ENCODE measurements around the gene B4GALNT4. TPM values are rescaled to one million over a fixed set of nuclear protein-coding genes. Genes with fewer than 3 reads are reported as not detected.

Gene B4GALNT4
- total and polyA plus RNA-seq, 2 of the 4 experiments (the other 2 are of a cell fraction) = 5.2 to 38.6 TPM

DNA sequence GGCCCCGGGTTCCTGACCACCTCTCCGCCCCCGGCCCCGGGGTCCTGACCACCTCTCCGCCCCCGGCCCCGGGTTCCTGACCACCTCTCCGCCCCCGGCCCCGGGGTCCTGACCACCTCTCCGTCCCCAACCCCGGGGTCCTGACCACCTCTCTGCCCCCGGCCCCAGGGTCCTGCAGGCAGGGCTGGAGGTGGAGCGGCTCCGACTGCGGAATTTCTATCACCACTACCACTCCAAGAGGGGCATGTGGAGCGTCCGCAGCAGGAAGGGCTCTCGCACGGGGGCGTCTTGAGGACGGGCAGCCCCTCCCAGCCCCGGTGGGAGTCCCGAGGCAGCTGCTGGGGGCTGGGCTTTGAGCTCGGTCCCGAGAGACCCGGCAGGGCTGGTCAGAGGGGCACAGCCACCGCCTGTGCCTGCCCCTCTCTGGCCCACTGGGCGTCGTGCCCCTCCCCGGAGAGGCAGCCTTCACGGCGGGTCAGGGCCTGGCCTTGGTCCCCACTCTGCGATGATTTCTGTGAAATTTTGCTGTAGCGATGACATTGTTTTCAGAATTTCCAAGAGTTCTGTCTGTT lies 12.3 kb downstream of the B4GALNT4 start:
- Histone ChIP-seq H3K14ac (replicated peaks; ENCODE audit: low read depth, low read length) (no peak overlapping the region), H3K23ac (ENCODE audit: low read depth, low read length) (no peak overlapping the region), H3K36me3 (ENCODE audit: control insufficient read depth, insufficient read depth, low read length) (peaks cover 27% of the 10 kb centered on the region; the same call in 1 of the 2 replicates), H3K56ac (ENCODE audit: extremely low read depth, insufficient read depth, low read length) (no peak overlapping the region), H3K79me1 (ENCODE audit: low read depth in 1 of 2, low read length in 2 of 2) (no peaks in the 10 kb centered on the region), H3K9me1 (ENCODE audit: insufficient read depth, low read length) (no peaks in the 10 kb centered on the region), H4K8ac (ENCODE audit: low read depth in 2 of 2, low read length in 2 of 2) (no peak overlapping the region), H4K5ac (ENCODE audit: low read depth, low read length) (no peak overlapping the region), H2AK5ac (ENCODE audit: low read depth, low read length) (no peak overlapping the region), H3K27me3 (ENCODE audit: control insufficient read depth, insufficient read depth, low read length) (no peaks in the 10 kb centered on the region), H4K20me1 (ENCODE audit: insufficient read depth, low read length) (no peaks in the 10 kb centered on the region), H2BK20ac (ENCODE audit: low read depth, low read length) (no peak overlapping the region), H3K9me3 (ENCODE audit: control insufficient read depth, insufficient read depth, low read length) (peaks cover 6% of the 10 kb centered on the region; the same call in 1 of the 2 replicates), H3K9ac (ENCODE audit: low read depth, low read length) (no peak overlapping the region), H4K91ac (ENCODE audit: insufficient read depth, low read depth, low read length) (no peak overlapping the region), H3K4me2 (ENCODE audit: low read depth, low read length) (no peak overlapping the region), H3K4me3 (ENCODE audit: insufficient read depth, low read depth, low read length) (no peak overlapping the region), H3K18ac (ENCODE audit: low read depth, low read length) (no peak overlapping the region), H3K4ac (ENCODE audit: low read depth, low read length) (no peak overlapping the region), H2BK120ac (ENCODE audit: low read depth, low read length) (no peak overlapping the region), H2BK5ac (ENCODE audit: low read depth, low read length, poor library complexity, severe bottlenecking) (no peak overlapping the region), H3K4me1 (ENCODE audit: control insufficient read depth, insufficient read depth, low read length) (no peaks in the 10 kb centered on the region), H2BK15ac (ENCODE audit: low read depth, low read length) (no peak overlapping the region), H2AFZ (replicated peaks; ENCODE audit: low read length, poor library complexity) (no peak overlapping the region), H3K27ac (ENCODE audit: insufficient read depth, low read length) (no peak overlapping the region), H2AK9ac (replicated peaks; ENCODE audit: low read depth, low read length, poor library complexity) (no peak overlapping the region)
- POLR2A ChIA-PET (ENCODE audit: unreplicated experiment) = no interaction called here
- no peak for DNase-seq
- CTCF ChIA-PET = no interaction called here
- intact Hi-C loops (cut with micrococcal nuclease) (no loop called here), in situ Hi-C loops (cut with MboI; ENCODE audit: low sequenced_read_pairs) (no loop called here), dilution Hi-C loops (cut with HindIII; ENCODE audit: low sequenced_read_pairs, unreplicated experiment) (no loop called here)
- ATAC-seq (ENCODE audit: low read depth) = no peak
- WGBS, 2 experiments (ENCODE audit: extremely low coverage in 2 of 2, insufficient read length in 1 of 2) = 79% methylated on average over 11 of the region's 35 CpGs; no CpG with 5 or more reads in 1 of the 2 experiments
- TF ChIP-seq RAD21 (IDR thresholded peaks at IDR 0.05; ENCODE audit: low read length) (no peak), CEBPB (IDR thresholded peaks at IDR 0.05; ENCODE audit: low read depth, low read length) (no peak), RCOR1 (IDR thresholded peaks at IDR 0.05; ENCODE audit: insufficient replicate concordance, low read length) (no peak), NFE2L2 (IDR thresholded peaks at IDR 0.05; ENCODE audit: low read depth, low read length) (no peak), SMC3 (IDR thresholded peaks at IDR 0.05; ENCODE audit: low read depth, low read length) (no peak), CTCF (conservative IDR thresholded peaks at IDR 0.05; ENCODE audit: low read depth, low read length) (no peak), POLR2A (IDR thresholded peaks at IDR 0.05; ENCODE audit: low read depth, low read length) (no peak), MAZ (IDR thresholded peaks at IDR 0.05; ENCODE audit: borderline replicate concordance, low read depth, low read length) (no peak), RFX5 (IDR thresholded peaks at IDR 0.05; ENCODE audit: low read depth, low read length) (no peak), MXI1 (IDR thresholded peaks at IDR 0.05; ENCODE audit: borderline replicate concordance, low read depth, low read length) (no peak), MAFK (IDR thresholded peaks at IDR 0.05; ENCODE audit: low read depth, low read length) (no peak), CHD1 (IDR thresholded peaks at IDR 0.05; ENCODE audit: low read depth, low read length) (no peak)
- TF ChIP-seq, protein P1, sequence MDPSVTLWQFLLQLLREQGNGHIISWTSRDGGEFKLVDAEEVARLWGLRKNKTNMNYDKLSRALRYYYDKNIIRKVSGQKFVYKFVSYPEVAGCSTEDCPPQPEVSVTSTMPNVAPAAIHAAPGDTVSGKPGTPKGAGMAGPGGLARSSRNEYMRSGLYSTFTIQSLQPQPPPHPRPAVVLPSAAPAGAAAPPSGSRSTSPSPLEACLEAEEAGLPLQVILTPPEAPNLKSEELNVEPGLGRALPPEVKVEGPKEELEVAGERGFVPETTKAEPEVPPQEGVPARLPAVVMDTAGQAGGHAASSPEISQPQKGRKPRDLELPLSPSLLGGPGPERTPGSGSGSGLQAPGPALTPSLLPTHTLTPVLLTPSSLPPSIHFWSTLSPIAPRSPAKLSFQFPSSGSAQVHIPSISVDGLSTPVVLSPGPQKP (IDR thresholded peaks at IDR 0.05; ENCODE audit: borderline replicate concordance, low read depth, low read length) = no peak
- TF ChIP-seq, protein P2, sequence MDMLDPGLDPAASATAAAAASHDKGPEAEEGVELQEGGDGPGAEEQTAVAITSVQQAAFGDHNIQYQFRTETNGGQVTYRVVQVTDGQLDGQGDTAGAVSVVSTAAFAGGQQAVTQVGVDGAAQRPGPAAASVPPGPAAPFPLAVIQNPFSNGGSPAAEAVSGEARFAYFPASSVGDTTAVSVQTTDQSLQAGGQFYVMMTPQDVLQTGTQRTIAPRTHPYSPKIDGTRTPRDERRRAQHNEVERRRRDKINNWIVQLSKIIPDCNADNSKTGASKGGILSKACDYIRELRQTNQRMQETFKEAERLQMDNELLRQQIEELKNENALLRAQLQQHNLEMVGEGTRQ (IDR thresholded peaks at IDR 0.05; ENCODE audit: low read depth, low read length) = no peak
- no TSS peak for BruUV-seq (replicated peaks)
